HG02970 (cell line): ENCODE data around the gene CYLD.

Experiments
- ATAC-seq: cut with Tn5 transposase; IDR thresholded peaks from one replicate; pipeline ENCODE4 v1.9.1; 2021; ENCODE audit warnings: mild to moderate bottlenecking, moderate library complexity, moderate number of reproducible peaks; ENCODE audit not compliant: unreplicated experiment, low FRiP score

Gene CYLD

GRCh38 chr16:50709980-50710379, 31.9 kb upstream of the CYLD start:
- no peak for ATAC-seq

- no peak for ATAC-seq
Measured at GRCh38 chr16:50711040-50711439, 30.8 kb upstream of the CYLD start.

- no peak for ATAC-seq
Measured at GRCh38 chr16:50711862-50712559, 29.9 kb upstream of the CYLD start.

GRCh38 chr16:50712560-50712898, 29.4 kb upstream of the CYLD start:
- no peak for ATAC-seq

- ATAC-seq, result no peak
Measured at GRCh38 chr16:50712956-50713355, 28.9 kb upstream of the CYLD start.

- ATAC-seq, result no peak
Measured at GRCh38 chr16:50717091-50717490, 24.8 kb upstream of the CYLD start.

GRCh38 chr16:50717494-50717893, 24.4 kb upstream of the CYLD start:
- ATAC-seq, result no peak

GRCh38 chr16:50718061-50718760, 23.7 kb upstream of the CYLD start:
- ATAC-seq, result no peak

- no peak for ATAC-seq
Measured at GRCh38 chr16:50718761-50719400, 23.0 kb upstream of the CYLD start.

- no peak for ATAC-seq
Measured at GRCh38 chr16:50719401-50720337, 22.2 kb upstream of the CYLD start.

GRCh38 chr16:50721549-50722404, 20.1 kb upstream of the CYLD start:
- no peak for ATAC-seq

- ATAC-seq, result no peak
Measured at GRCh38 chr16:50722405-50722737, 19.5 kb upstream of the CYLD start.

- no peak for ATAC-seq
Measured at GRCh38 chr16:50722960-50723359, 18.9 kb upstream of the CYLD start.

GRCh38 chr16:50724306-50724705, 17.6 kb upstream of the CYLD start:
- ATAC-seq, result no peak

GRCh38 chr16:50731130-50731988, 10.5 kb upstream of the CYLD start:
- no peak for ATAC-seq

GRCh38 chr16:50731989-50732832, 9.7 kb upstream of the CYLD start:
- no peak for ATAC-seq

GRCh38 chr16:50733468-50733867, 8.4 kb upstream of the CYLD start:
- no peak for ATAC-seq

- ATAC-seq, result no peak
Measured at GRCh38 chr16:50735629-50736122, 6.2 kb upstream of the CYLD start.
